Measurements from ENCODE around the gene EEF1G.

DNA sequence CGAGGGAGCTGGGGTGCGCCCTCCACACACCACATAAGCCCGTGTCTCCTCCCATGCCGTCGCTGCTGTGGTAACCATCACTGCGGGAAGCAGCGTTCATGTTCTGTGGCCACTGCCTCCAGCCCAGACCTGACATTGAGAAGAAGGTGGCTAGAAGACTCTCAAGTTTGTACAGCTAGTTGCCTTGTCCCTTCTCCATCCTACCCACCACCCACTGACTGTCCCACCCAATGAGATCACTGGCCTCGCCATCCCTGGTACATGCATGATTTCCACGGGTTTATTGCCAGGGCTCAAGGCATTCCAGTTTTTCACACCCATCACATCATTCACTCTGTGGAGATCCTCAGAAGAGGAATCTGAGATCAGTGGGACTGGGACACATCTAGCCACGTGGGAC lies 60.1 kb downstream of the EEF1G start:
- no peak for TF ChIP-seq TCF7 (CRISPR knock-in tag; IDR thresholded peaks at IDR 0.05; ENCODE audit: low read depth)
- no peak for TF ChIP-seq NR1H2 (CRISPR knock-in tag; IDR thresholded peaks at IDR 0.05)
- TF ChIP-seq, protein P1, sequence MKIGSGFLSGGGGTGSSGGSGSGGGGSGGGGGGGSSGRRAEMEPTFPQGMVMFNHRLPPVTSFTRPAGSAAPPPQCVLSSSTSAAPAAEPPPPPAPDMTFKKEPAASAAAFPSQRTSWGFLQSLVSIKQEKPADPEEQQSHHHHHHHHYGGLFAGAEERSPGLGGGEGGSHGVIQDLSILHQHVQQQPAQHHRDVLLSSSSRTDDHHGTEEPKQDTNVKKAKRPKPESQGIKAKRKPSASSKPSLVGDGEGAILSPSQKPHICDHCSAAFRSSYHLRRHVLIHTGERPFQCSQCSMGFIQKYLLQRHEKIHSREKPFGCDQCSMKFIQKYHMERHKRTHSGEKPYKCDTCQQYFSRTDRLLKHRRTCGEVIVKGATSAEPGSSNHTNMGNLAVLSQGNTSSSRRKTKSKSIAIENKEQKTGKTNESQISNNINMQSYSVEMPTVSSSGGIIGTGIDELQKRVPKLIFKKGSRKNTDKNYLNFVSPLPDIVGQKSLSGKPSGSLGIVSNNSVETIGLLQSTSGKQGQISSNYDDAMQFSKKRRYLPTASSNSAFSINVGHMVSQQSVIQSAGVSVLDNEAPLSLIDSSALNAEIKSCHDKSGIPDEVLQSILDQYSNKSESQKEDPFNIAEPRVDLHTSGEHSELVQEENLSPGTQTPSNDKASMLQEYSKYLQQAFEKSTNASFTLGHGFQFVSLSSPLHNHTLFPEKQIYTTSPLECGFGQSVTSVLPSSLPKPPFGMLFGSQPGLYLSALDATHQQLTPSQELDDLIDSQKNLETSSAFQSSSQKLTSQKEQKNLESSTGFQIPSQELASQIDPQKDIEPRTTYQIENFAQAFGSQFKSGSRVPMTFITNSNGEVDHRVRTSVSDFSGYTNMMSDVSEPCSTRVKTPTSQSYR (CRISPR knock-in tag; IDR thresholded peaks at IDR 0.05), result no peak
- TF ChIP-seq, protein P2, sequence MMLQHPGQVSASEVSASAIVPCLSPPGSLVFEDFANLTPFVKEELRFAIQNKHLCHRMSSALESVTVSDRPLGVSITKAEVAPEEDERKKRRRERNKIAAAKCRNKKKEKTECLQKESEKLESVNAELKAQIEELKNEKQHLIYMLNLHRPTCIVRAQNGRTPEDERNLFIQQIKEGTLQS (CRISPR knock-in tag; conservative IDR thresholded peaks at IDR 0.05), result no peak

Measured in WTC11 (cell line).